DMS114 treated with DMSO at 0.1 percent for 48 hours (cell line): ENCODE results near the gene SEC16B.
"Not testable (repeated sequence)": the region's sequence is repeated elsewhere in the genome, so short reads cannot be mapped to it uniquely, and the experiment has no call there.

Experiments used
- DNase-seq: peaks from one replicate; lab custom pipeline; 2025; ENCODE audit not compliant: unreplicated experiment; lab: John Stamatoyannopoulos, UW

Gene SEC16B

DNA sequence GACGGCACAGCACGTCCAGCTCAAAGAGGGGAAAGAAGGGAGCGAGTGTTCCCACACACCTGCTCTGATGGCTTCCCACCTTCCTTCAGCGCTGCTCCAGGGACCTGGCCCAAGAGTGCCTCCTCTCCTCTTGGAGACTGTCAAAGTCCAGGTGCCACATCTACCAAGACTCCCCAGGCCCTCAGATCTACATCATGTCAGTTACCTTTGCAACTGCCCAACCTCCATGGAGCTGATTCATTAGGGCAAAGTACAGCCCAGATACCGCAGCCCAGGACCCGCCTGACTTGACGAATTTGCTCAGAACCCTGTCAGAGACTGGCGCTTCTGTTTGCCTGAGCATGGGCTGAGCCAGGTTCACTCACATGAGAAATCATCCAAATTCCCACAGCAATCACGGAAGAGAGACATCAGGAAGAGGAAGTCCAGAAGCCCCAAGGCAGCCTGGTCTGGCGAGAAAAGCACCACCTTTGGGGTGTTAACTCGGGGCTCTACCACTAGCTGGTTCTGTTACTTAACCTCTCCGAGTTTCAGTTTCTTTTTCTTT is at the start of gene SEC16B:
SEC16B (minus strand) TSS at position 234 of the 547 bp plus-strand sequence. CDS start 2,077 bp downstream, outside the sequence.
- DNase-seq: no peak

- DNase-seq: no peak
Measured at GRCh38 chr1:178019622-178020021, 49.8 kb upstream of the SEC16B start.

- DNase-seq: no peak
Measured at GRCh38 chr1:178019208-178019607, 49.4 kb upstream of the SEC16B start.

DNA sequence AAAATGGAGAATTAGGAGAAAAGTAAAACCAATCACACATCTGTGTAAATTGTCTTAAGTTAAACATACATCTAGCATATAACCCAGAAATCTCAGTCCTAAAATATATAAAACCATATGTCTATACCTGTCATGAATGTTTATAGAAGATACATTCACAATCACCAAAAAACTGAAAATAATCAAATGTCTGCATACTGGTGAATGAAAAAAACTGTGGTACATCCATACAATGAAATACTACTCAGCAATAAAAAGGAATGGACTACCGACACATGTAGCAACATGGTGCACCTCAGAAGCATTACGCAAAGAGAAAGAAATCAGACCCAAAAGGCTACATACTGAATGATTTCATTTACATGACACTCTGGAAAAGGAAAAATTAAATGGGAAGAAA is 47.7 kb upstream of the SEC16B start:
- DNase-seq: no peak

- no peak for DNase-seq
Measured at GRCh38 chr1:178011864-178012503, 42.1 kb upstream of the SEC16B start.

DNA sequence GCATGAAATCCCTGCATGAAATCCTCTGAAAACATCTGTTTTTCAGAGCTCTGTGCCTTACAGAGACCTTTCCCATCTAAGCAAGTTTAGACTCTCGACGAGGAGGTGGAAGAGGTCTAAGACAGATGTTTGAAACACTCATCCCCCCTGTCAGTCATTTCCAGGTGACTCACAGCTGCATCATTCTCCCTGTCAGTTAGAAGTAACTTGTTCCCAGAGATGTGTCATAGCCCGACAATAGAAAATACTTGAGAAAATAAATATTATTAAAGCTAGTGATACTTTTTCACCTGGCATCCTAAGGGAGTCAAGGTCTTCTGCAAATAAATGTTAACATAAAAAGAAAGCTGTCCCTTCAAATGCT is 41.6 kb upstream of the SEC16B start:
- no peak for DNase-seq

DNA sequence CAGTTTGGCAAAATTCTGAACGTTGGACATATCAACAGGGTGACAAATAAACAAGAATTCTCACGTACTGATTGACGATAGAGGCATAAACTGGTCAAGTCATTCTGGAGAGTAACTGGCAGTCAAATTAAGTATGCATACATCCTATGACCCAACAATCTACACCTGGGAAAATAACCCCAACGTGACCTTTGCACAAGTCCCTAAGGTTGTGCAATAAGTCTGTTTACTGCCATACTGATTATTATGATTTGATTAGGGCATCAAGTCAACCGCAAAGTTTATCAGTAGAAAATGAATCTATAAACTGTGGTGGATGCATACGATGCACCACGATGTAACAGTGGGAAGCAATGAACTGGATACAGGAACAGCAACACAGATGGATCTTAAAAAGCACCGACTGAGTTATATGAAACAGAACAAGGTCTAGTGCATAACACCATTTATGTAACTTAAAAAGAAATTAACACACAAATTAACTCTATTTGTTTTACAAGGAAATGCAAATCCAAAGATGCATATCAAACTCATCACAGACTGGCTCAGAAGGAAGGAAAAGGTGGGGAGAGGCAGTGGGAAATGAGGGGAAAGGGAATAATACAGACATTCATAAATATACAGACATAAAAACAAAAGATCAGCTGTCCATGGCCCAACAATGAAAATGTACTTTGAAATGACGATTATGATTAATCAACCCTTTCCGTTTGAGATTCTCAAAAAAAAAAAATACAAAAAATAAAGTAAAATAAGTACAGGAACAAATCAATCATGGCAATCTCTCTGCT is 41.0 kb upstream of the SEC16B start:
- DNase-seq: no peak

- DNase-seq: no peak
Measured at GRCh38 chr1:178006043-178006442, 36.2 kb upstream of the SEC16B start.

- DNase-seq: no peak
Measured at GRCh38 chr1:178005450-178005849, 35.6 kb upstream of the SEC16B start.

GRCh38 chr1:178004926-178005391 is 35.1 kb upstream of the SEC16B start:
- no peak for DNase-seq

GRCh38 chr1:177998696-177999631 is 29.1 kb upstream of the SEC16B start:
- DNase-seq: no peak

DNA sequence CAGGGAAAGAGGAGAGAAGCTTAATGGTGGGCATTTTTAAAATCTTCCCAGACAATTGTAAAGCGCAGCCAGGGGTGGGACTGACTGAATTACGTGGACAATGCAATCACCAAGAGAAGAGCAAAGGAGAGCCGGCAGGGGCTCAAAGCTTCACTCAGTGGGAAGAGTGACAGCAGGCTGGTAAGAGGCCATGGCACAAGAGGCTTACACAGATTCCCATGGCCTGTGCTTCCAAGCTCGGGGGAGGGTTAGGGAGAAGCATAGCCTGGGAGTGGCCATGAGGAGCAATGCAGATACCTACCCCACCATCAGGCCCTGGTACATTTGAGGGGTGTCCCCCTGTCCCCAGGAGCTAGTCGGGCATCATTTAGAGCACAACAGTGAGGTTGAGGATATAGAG is 27.1 kb upstream of the SEC16B start:
- DNase-seq: no peak

GRCh38 chr1:177995369-177995768 is 25.5 kb upstream of the SEC16B start:
- DNase-seq: no peak

DNA sequence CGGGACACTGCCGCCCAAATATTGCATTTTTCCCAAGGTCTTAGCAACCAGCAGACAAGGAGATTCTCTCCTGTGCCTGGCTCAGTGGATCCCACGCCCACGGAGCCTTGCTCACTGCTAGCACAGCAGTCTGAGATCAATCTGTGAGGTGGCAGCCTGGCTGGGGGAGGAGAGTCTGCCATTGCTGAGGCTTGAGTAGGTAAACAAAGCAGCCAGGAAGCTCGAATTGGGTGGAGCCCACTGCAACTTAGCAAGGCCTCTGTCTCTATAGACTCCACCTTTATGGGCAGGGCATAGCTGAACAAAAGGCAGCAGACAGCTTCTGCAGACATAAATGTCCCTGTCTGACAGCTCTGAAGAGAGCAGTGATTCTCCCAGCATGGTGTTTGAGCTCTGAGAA is 16.4 kb upstream of the SEC16B start:
- DNase-seq: not testable (repeated sequence)

GRCh38 chr1:177984761-177985160 is 14.9 kb upstream of the SEC16B start:
- DNase-seq: no peak

GRCh38 chr1:177984136-177984525 is 14.3 kb upstream of the SEC16B start:
- no peak for DNase-seq

- no peak for DNase-seq
Measured at GRCh38 chr1:177983482-177984135, 13.8 kb upstream of the SEC16B start.

DNA sequence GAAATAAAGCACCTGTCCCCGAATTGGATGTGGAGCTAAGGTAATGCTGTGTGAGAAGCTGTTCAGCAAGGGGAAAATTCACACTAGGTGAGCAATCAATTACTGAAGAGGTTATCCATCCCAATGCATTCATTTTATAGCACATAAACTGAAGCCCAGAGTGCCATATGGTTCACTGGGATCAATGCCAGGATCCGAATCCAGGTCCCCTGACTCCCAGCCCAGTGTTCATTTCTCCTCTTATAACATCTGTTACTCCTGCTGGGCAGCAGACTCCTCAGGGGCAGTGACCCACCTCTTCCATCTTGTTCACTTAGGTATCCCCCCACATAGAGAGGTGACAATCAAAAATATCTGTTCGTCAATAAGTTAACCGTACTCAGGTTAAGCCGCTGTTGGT is 13.2 kb upstream of the SEC16B start:
- DNase-seq: no peak

GRCh38 chr1:177981200-177981599 is 11.3 kb upstream of the SEC16B start:
- no peak for DNase-seq

DNA sequence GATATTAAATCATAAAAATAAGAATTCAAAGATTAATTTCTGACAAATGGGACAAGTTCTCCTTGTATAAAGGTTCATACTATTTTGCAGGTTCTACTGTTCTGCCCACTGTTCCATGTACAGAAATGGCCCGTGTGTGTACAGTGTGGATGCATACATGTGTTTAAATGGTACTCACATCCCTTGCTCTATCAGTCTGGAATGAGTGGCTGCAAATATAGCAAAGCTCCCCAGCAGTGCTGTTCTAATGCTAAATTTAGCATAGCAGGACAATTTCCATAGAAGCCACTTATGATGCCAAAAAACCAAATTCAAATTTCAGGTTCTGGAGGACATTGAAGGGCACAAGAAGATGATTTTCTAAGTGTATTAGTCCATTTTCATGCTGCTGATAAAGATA is 9.4 kb upstream of the SEC16B start:
- no peak for DNase-seq

- no peak for DNase-seq
Measured at GRCh38 chr1:177978530-177978929, 8.7 kb upstream of the SEC16B start.
